Left lung (tissue), 10 donors: ENCODE data around the gene NFASC. TPM values are rescaled to one million over a fixed set of nuclear protein-coding genes. Genes with fewer than 3 reads are reported as not detected.

Experiments used
- ATAC-seq: fragments of 200-7000 bp; cut with Tn5 transposase; one replicate; pipeline ENCODE4 v1.9.1; 2020; ENCODE audit warnings: moderate library complexity
- DNase-seq, 4 donors: peaks; one replicate each; pipeline ENCODE4 v3.0.0-alpha.2; 2013 to 2020
- H3K27ac ChIP-seq, 2 donors: fragments of 200-600 bp; sonication (generic) in 1 of 2; one replicate each; pipeline versions ENCODE4 v1.5.0 to v1.8.0; 2020 to 2021
- H3K27me3 ChIP-seq, 2 donors: fragments of 200-600 bp; sonication (generic) in 1 of 2; one replicate each; pipeline versions ENCODE4 v1.5.0 to v1.8.0; 2020 to 2021
- H3K36me3 ChIP-seq, 2 donors: fragments of 200-600 bp; sonication (generic) in 1 of 2; one replicate each; pipeline versions ENCODE4 v1.5.0 to v1.8.0; 2020 to 2021
- H3K4me1 ChIP-seq, 2 donors: fragments of 200-600 bp; one replicate each; pipeline ENCODE4 v1.8.0; 2021
- H3K4me3 ChIP-seq, 2 donors: fragments of 200-600 bp; sonication (generic) in 1 of 2; one replicate each; pipeline versions ENCODE4 v1.5.0 to v1.8.0; 2020 to 2021; ENCODE audit warnings: mild to moderate bottlenecking in 1 of 2
- H3K9me3 ChIP-seq, 2 donors: fragments of 200-600 bp; sonication (generic) in 1 of 2; one replicate each; pipeline versions ENCODE4 v1.5.0 to v1.8.0; 2020 to 2021
- intact Hi-C, 2 donors: fragments of 100-400 bp; cut with DNase I; formaldehyde crosslinking; loops; one replicate each; pipeline versions ENCODE4 v1.11.2 to v1.14.2; 2022
- polyA plus RNA-seq, 6 donors: library from polyadenylated mRNA; unstranded; fragments of 120-200 nt; gene quantifications; one replicate each; pipeline ENCODE4 v1.2.1, GENCODE V29; 2013; ENCODE audit not compliant: insufficient read length in 6 of 6
- total RNA-seq, 2 donors: library from RNA; stranded (reverse); fragmentation: NEBNext Ultra II Directional; extraction: Animal tissue kit (Norgen Biotek cat#: 25700); gene quantifications; one replicate each; pipeline ENCODE4 v1.2.1, GENCODE V29; 2021
- TF ChIP-seq, protein P1 (sequence below), 2 donors: fragments of 200-600 bp; sonication (generic) in 1 of 2; IDR thresholded peaks; one replicate each; pipeline versions ENCODE4 v1.5.0 to v1.8.0; 2021; ENCODE audit warnings: antibody characterized with exemption in 2 of 2
- donor health status: DM: no; HTN: yes; CAD: no.
- donor health status: DM: no; HTN: no; CAD: no.

The NFASC gene
- total and polyA plus RNA-seq, 8 donors, result 1.2 to 11.5 (median 2.0) TPM

DNA sequence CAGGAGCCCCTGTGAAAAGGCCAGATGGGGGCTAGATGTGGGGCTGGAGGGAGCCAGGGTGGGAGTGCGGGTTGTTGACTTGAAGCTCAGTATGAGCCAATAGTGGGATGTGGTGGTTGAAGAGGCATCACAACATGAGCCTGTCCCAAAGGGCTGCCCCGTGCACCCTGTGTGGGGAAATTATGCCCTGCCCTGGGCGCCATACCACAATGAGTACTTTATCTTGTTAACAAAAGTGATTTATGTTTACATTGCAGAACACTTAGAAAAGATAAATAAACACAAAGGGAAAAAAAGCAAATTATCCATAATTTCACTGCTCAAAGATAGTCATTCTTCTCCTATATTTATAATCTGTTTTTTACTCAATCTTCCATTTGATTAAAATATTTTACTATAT lies 1.6 kb upstream of the NFASC start:
- TF ChIP-seq, protein P1, sequence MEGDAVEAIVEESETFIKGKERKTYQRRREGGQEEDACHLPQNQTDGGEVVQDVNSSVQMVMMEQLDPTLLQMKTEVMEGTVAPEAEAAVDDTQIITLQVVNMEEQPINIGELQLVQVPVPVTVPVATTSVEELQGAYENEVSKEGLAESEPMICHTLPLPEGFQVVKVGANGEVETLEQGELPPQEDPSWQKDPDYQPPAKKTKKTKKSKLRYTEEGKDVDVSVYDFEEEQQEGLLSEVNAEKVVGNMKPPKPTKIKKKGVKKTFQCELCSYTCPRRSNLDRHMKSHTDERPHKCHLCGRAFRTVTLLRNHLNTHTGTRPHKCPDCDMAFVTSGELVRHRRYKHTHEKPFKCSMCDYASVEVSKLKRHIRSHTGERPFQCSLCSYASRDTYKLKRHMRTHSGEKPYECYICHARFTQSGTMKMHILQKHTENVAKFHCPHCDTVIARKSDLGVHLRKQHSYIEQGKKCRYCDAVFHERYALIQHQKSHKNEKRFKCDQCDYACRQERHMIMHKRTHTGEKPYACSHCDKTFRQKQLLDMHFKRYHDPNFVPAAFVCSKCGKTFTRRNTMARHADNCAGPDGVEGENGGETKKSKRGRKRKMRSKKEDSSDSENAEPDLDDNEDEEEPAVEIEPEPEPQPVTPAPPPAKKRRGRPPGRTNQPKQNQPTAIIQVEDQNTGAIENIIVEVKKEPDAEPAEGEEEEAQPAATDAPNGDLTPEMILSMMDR (IDR thresholded peaks at IDR 0.05), result no peak
- no peaks in the 10 kb centered on the region for H3K36me3 ChIP-seq
- ATAC-seq (no peak), DNase-seq (no peak)
- peaks cover 0 to 3% of the 10 kb centered on the region in 2 donors for H3K27me3 ChIP-seq
- intact Hi-C loops, result no loop called here
- H3K4me1 ChIP-seq, result no peaks in the 10 kb centered on the region
- no peaks in the 10 kb centered on the region for H3K9me3 ChIP-seq
- no peak overlapping the region for H3K4me3 ChIP-seq
- no peak overlapping the region for H3K27ac ChIP-seq

DNA sequence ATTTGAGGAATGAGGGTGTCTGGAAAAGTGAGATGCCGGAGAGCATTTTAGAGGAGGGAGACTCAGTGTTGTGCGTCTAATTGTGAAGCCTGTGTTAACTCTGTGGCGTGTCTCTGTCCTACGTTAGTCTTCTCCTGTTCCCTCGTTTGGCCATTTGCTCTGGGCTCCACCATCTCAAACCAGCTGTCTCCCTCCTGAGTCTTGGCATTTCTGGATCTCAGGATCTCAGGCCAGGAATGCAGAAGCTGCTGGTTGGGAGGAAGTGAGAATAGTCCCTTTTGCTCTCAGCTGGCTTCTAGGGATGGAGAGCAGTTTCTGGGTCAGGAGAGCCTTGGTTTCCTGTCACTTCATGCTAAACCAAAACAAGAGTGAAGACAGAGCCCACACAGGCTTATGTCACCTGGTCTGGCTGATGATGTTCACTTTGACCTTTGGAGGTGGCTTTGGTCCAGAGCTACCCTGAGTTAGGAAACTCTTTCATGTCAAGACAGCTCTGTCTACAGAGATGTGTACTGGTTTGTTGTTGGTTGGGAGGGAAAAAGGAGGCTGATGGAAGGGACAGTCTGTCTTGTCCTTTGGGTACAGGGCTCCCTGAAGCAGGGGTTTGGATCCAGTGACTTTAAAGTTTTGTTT lies 859 bp downstream of the NFASC start:
- intact Hi-C loops, result no loop called here
- TF ChIP-seq, protein P1 (IDR thresholded peaks at IDR 0.05), result no peak
- no peak overlapping the region for H3K4me3 ChIP-seq
- DNase-seq, result no peak
- H3K27ac ChIP-seq, result no peak overlapping the region
- H3K27me3 ChIP-seq, result peaks cover 0 to 7% of the 10 kb centered on the region in 2 donors
- H3K4me1 ChIP-seq, result no peaks in the 10 kb centered on the region
- H3K9me3 ChIP-seq, result no peaks in the 10 kb centered on the region
- H3K36me3 ChIP-seq, result no peaks in the 10 kb centered on the region
- ATAC-seq, result no peak

DNA sequence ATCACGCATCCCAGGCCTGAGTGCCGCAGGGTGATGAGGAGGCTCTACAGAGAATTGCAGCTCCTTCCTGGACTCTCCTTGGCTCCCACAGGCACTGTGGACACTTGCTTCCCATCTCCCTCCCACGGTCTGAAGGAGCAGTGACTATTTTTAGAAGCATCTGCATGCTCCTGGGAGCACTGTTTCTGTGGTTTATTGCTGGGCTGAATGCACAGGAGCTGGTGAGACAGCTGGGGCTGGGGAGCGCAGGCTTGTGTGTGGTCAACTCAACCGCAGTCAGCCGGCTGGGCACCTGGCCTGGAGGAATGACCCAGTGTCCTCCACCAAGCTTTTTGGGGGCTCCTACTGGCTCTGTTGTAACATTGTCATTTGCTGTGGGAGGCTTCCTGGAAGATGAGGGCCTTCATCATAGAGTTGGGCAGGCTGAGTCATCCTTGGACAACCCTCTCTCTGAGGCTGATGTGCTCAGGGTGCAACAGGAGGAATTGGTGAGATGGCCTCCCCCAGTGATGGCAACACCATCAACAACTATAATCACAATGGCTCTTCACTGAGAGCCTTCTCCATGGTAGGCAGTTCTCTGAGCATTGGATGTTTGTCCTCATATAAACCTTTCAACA lies 1.7 kb downstream of the NFASC start:
- Histone ChIP-seq H3K9me3 (no peaks in the 10 kb centered on the region), H3K4me1 (no peaks in the 10 kb centered on the region), H3K36me3 (no peaks in the 10 kb centered on the region), H3K4me3 (no peak overlapping the region), H3K27ac (no peak overlapping the region), H3K27me3 (peaks cover 0 to 7% of the 10 kb centered on the region in 2 donors)
- ATAC-seq, result no peak
- TF ChIP-seq, protein P1 (IDR thresholded peaks at IDR 0.05), result no peak
- no peak for DNase-seq
- intact Hi-C loops, result no loop called here

DNA sequence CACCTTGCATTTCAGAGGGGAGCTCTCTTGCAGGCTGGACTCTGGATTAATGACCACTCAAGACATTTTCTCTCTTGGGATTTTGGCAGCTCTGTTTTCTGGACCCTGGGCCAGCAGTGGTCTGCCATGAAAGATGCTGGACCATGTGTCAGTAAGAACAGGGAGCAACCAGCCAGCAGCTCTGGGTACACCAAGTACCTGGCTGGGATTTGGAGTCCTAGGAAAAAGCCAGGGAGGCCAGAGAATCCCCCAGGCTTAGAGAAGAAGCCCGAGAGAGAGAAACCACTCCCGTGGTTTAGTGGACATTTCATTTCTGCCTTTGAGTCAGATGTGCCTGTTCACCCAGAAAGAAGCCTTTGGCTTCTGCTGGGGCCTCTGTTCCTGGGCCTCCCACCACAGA lies 2.5 kb downstream of the NFASC start:
- TF ChIP-seq, protein P1 (IDR thresholded peaks at IDR 0.05), result no peak
- Histone ChIP-seq H3K4me1 (no peaks in the 10 kb centered on the region), H3K36me3 (no peaks in the 10 kb centered on the region), H3K27ac (no peak overlapping the region), H3K4me3 (no peak overlapping the region), H3K27me3 (peaks cover 0 to 14% of the 10 kb centered on the region in 2 donors), H3K9me3 (no peaks in the 10 kb centered on the region)
- DNase-seq (no peak), ATAC-seq (no peak)
- intact Hi-C loops, result no loop called here

DNA sequence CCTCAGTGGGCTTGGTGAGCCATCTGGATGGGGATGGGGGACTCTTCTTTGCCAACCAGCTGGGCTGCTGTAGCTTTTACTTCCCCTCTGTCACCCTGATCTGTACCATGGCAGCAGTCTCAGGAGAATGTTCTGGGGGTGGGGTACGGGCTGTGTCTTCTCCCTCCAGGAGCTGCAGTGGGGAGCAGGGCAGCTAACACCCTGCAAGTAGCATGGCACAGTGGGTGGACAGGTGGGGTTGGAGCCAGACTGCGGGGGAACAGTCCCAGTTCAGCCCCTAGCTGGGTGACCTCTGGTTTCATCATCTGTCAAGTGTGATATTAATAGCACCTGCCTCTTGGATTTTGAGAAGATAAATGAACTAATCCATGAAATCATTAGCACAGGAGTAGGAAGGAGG lies 3.1 kb downstream of the NFASC start:
- Histone ChIP-seq H3K4me3 (no peak overlapping the region), H3K27me3 (peaks cover 0 to 17% of the 10 kb centered on the region in 2 donors), H3K36me3 (no peaks in the 10 kb centered on the region), H3K27ac (no peak overlapping the region), H3K4me1 (no peaks in the 10 kb centered on the region), H3K9me3 (no peaks in the 10 kb centered on the region)
- DNase-seq (no peak), ATAC-seq (no peak)
- intact Hi-C loops, result no loop called here
- TF ChIP-seq, protein P1 (IDR thresholded peaks at IDR 0.05), result no peak
